MM.1S (cell line): ENCODE results near the gene ZNHIT6.

Source experiments
- CTCF ChIP-seq: fragments of 300-600 bp; sonication (generic); IDR thresholded peaks from 2 replicates; pipeline ENCODE4 v1.5.1; 2016; ENCODE audit warnings: antibody characterized with exemption, low read length, mixed read lengths
- EZH2 ChIP-seq: fragments of 300-600 bp; sonication (generic); optimal IDR thresholded peaks from 2 replicates; pipeline ENCODE3; 2017; ENCODE audit warnings: low read depth, mild to moderate bottlenecking, antibody characterized with exemption, low read length, mixed read lengths
- EZH2phosphoT487 ChIP-seq: fragments of 300-600 bp; sonication (generic); IDR thresholded peaks from 2 replicates; pipeline ENCODE4 v1.6.1; 2018; ENCODE audit warnings: antibody characterized with exemption, low read length

- no peak for TF ChIP-seq CTCF
- TF ChIP-seq EZH2phosphoT487: no peak
- no peak for TF ChIP-seq EZH2
These were observed 805 bp downstream of the ZNHIT6 start for GRCh38 chr1:85707267-85707989.
